GM18868 (cell line): ENCODE data around the gene COQ10B.
A peak's percentile ranks its signal among the peaks of the same experiment; 100 is the strongest.
"Not testable (repeated sequence)": the region's sequence is repeated elsewhere in the genome, so short reads cannot be mapped to it uniquely, and the experiment has no call there.

Experiments used
- ATAC-seq: cut with Tn5 transposase; IDR thresholded peaks from one replicate; pipeline ENCODE4 v1.9.1; 2021; ENCODE audit warnings: mild to moderate bottlenecking, moderate library complexity; ENCODE audit not compliant: unreplicated experiment

COQ10B gene

DNA sequence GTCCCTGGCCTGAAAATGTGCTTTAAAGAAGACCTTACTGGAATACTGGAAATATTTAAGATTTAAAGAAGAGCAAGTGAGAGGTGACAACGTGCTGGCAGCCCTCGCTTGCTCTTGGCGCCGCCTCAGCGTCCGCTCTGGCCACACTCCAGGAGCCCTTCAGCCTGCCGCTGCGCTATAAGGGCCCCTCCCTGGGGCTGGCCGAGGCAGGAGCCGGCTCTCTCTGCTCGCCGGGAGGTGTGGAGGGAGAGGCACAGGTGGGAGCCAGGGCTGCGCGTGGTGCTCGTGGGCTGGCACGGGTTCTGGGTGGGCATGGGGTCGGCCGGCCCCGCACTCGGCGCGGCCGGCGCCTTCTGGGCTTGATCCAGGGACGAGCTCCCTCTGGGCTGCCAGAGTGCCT, 2.9 kb upstream of the COQ10B start:
- no peak for ATAC-seq

- ATAC-seq, result not testable (repeated sequence)
These were observed 2.4 kb upstream of the COQ10B start for GRCh38 chr2:197450935-197451358.

DNA sequence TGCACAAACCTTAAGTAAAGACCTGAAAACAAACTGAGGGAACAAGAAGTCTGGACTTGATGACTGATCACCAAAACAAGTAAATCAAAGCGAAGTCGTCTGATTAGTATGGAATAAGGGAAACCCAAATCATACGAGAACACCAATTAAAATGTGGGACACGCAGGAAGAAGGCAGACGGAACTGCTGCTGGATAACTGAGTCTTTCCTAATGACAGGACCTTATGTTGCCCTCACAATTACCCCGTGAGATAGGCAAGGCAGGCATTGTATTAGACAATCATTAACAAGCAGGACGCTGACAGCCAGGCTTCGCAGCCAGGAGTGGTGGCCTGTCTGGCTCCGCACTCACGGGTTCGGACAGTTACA, 614 bp upstream of the COQ10B start:
- ATAC-seq, result no peak

DNA sequence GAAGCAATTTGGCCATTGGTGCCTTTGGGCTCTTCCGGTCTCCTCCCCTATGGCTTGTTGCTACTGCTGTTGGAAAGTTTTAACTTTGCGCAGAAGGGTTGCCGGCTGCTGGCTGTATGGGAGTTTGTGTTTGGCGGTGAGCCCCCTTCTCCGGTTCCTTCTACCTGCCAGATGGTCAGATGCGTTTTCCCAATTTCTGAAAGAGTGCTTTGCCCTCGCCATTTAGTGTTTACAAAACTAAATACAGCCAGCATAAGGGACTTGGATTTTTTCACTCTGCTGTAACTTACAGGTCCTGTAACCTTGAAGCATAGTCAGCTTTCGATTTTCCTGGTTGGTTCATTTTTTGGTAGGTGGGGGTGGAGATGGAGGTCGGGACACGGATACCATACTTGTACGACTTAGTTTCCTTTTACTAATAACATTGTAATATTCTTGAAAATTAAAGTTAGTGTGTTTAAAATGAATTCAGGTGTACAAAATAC, 604 bp downstream of the COQ10B start:
- ATAC-seq, result peak; percentile 39

DNA sequence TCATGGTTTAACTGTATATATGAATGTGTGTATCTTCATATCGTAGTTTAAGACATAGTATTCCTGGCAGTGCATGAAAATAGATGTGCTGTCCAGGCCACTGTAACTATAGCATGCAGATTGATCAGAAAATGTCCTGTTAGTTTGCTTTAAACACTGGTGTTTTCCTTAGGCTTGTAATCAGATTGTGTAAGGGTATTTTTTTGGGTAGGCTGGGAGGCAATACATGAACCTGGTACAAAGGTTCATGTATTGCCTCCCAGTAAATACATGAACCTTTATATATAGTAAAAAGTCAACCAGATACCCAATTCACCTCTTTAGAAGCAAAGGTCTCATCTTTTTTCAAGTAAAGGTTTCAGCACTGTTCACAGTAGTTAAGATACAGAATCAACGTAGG, 1.6 kb downstream of the COQ10B start:
- ATAC-seq, result no peak

DNA sequence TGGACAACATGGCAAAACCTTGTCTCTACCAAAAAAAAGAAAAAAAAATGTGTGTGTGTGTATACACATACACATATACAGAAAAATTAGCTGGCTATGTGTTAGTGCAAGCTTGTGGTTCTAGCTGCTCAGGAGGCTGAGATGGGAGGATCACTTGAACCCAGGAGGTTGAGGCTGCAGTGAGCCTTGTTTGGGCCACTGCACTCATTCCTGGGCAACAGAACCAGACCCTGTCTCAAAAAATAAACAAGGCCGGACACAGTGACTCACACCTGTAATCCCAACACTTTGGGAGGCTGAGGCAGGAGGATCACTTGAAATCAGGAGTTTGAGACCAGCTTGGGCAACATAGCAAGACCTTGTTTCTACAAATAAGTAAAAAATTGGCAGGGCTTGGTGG, 2.1 kb downstream of the COQ10B start:
- no peak for ATAC-seq

- no peak for ATAC-seq
These were observed 7.3 kb downstream of the COQ10B start for GRCh38 chr2:197460649-197461048.

- no peak for ATAC-seq
These were observed 7.7 kb downstream of the COQ10B start for GRCh38 chr2:197461057-197461456.

GRCh38 chr2:197464175-197464574, 10.8 kb downstream of the COQ10B start:
- no peak for ATAC-seq

DNA sequence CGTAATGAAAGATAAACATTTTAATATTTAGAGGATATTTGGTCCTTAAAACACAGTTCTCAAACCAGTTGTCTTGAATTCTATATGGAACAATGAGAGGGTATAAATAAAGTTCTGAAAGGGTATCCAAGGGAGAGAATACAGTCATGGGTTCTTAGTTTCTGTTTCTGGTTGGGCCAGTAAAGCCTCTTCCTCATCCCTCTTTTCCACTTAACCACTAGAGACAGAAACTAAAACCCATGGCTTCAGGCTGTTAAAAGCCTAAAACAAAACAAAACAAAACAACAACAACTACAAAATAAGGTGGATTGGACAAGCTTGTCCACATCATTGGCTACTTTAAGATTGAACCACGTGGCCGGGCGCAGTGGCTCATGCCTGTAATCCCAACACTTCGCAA, 18.8 kb downstream of the COQ10B start:
- no peak for ATAC-seq

DNA sequence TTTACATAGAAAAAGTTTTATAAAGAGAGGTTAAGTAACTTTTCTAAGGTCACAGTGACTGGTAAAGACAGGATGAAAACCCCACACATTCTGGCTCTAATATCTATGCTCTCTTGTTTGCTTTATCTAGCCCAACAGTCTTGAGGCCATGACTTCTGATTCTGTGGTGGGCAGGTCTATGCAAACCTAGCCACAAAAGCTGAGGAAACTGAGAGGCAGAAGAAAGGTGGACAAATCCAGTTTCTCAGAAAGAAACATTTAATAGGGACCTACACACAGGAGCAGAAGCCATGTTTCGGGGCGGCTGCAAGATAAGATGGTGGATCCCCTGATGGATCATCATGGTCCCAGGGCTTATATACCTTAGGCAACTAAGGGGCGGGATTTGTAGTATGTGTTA, 24.4 kb downstream of the COQ10B start:
- no peak for ATAC-seq

GRCh38 chr2:197480165-197481036, 27.0 kb downstream of the COQ10B start:
- no peak for ATAC-seq

GRCh38 chr2:197484248-197484647, 30.9 kb downstream of the COQ10B start:
- not testable (repeated sequence) for ATAC-seq

GRCh38 chr2:197486175-197486574, 32.8 kb downstream of the COQ10B start:
- no peak for ATAC-seq

DNA sequence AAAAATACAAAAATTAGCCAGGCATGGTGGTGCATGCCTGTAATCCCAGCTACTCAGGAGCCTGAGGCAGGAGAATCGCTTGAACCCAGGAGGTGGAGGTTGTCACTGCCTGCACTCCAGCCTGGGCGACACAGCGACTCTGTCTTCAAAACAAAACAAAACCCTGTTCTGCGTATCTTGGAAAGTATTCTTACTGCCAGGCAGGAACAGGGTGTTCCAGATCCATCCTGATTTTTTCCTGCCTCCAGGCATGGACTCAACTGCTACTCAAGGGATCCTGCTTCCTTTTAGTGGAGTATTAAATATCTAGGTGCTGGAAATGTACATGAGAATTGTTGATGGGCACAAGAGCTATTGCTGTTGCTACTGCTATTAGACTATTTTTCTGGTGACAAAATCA, 34.0 kb downstream of the COQ10B start:
- no peak for ATAC-seq

GRCh38 chr2:197495433-197496134, 42.2 kb downstream of the COQ10B start:
- ATAC-seq, result no peak

DNA sequence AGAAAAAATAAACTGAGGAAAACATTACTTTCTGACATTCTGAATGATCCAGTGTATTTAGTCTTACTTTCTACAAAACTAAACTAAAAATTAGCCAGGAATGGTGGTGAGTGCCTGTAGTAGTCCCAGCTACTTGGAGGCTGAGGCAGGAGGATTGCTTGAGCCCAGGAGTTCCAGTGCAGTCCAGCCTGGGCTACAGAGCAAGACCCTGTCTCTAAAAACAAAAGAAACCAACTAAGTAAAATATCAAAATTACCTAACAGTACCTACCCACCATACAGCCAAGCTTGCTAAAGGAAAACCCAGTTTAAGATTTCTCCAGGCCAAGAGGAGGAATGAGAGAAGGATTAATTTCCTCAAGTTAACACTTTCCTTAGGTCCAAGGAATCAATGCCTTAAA, 43.3 kb downstream of the COQ10B start:
- no peak for ATAC-seq

- no peak for ATAC-seq
These were observed 44.0 kb downstream of the COQ10B start for GRCh38 chr2:197497326-197497725.

DNA sequence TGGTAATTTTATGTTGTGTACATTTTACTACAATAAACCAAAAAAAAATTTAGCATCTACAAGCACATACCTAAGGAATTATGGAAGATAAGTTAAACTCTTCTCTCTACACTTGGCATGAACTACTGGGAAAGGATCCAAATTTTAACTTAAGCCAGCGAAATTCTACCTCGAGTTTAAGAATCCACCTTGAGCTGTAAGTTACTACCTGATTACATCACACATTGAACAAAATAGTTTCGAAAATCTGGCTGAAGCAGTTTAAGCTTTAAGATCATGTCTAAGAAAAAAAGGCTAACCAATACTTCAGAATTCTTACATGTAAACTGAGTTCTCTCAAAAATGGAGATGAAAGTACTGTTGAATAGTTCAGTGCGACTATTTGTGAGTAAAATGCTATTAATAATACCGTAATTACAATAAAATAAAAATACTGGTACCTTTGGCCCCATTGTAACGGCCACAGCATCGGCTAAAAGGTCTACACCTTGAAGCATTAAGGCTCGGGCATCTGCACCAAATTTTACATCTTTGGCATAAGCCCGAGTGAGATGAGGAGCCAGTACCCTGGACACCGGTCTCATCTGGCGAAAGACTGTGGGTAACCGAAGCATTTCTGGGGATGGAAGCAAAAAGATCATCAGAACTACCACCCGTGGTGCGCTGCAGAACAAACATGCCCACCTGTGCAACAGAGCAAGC, 45.0 kb downstream of the COQ10B start:
- ATAC-seq, result no peak

DNA sequence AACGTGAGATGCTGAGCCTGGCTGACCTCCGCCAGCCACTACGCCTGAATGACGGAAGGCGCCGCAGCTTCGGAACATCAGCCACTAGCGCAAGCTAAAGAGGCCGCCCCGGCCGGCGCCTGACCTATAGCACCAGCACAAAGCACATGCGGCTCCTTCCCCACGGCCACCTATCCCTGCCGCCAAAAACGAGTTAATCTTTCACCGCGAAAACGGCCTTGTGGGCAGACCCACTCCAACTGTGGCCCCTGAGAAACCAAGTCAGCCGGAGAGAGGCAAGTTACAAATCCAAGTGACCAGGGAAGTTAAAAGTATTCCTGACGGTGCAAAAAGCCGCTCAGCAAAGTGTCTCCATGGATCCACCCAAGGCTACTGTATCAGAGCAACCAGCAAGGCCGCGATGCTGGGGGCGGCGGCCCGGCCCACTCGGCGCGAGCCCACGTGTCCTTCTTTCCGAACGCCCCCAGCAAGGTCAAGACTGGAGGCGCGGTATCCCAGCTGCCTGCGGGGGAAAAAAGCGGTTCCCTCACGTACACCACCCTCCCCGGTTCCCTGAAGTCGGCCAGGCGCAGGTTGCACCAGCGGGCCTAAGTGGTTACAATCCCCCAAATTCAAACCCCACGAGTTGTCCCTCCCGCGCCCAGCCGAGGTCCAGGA, 45.7 kb downstream of the COQ10B start:
- peak; percentile 0 for ATAC-seq
